ENCODE results near the gene MRPL30.

MRPL30 gene

GRCh38 chr2:99159594-99159993 lies 21.4 kb upstream of the MRPL30 start:
- Histone ChIP-seq H2AFZ (ENCODE audit: low read depth) (no peak overlapping the region), H3K79me2 (ENCODE audit: insufficient read depth, low read depth) (no peaks in the 10 kb centered on the region), H4K20me1 (ENCODE audit: insufficient read depth) (no peaks in the 10 kb centered on the region), H3K4me1 (ENCODE audit: low read depth, poor library complexity, severe bottlenecking) (peaks cover 9% of the 10 kb centered on the region), H3K36me3 (ENCODE audit: insufficient read depth) (no peaks in the 10 kb centered on the region), H3K27me3 (ENCODE audit: insufficient read depth, low read depth) (no peaks in the 10 kb centered on the region), H3K9ac (no peak overlapping the region), H3K4me3 (IDR thresholded peaks at IDR 0.05; ENCODE audit: insufficient read depth, low read depth, low read length) (no peak overlapping the region), H3K4me2 (no peak overlapping the region), H3K27ac (no peak overlapping the region)
- TF ChIP-seq CTCF (conservative IDR thresholded peaks at IDR 0.05; ENCODE audit: low read depth, low read length) = no peak

GRCh38 chr2:99166218-99166617 lies 14.8 kb upstream of the MRPL30 start:
- Histone ChIP-seq H3K4me2 (no peak overlapping the region), H3K79me2 (ENCODE audit: insufficient read depth, low read depth) (no peaks in the 10 kb centered on the region), H3K4me1 (ENCODE audit: low read depth, poor library complexity, severe bottlenecking) (peaks cover 16% of the 10 kb centered on the region), H4K20me1 (ENCODE audit: insufficient read depth) (no peaks in the 10 kb centered on the region; the same call in 1 of the 2 replicates), H3K4me3 (IDR thresholded peaks at IDR 0.05; ENCODE audit: insufficient read depth, low read depth, low read length) (no peak overlapping the region), H3K27me3 (ENCODE audit: insufficient read depth, low read depth) (no peaks in the 10 kb centered on the region), H2AFZ (ENCODE audit: low read depth) (no peak overlapping the region), H3K36me3 (ENCODE audit: insufficient read depth) (peaks cover 3% of the 10 kb centered on the region; the same call in 1 of the 2 replicates), H3K27ac (no peak overlapping the region), H3K9ac (no peak overlapping the region)
- TF ChIP-seq CTCF (conservative IDR thresholded peaks at IDR 0.05; ENCODE audit: low read depth, low read length) = no peak

DNA sequence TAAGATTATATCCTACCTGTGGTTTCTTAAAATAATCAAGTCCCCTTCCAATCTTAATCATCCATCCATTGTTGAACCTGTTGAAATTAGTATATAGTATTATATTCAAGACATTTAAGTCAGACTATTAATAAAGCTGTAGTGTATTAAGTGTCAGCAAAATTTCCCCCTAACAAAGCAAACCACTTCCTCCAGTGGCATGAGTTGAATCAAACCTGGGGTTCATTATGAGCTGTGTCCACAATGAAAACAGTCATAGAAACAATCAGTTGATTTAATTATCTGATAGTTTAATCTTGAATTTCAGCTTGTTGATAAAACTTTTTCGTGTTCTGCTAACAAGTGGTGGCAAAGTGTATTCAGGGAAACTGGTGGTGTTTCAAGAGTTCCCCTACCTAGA lies 11.4 kb upstream of the MRPL30 start:
- Histone ChIP-seq H3K36me3 (ENCODE audit: insufficient read depth) (peaks cover 3% of the 10 kb centered on the region; the same call in 1 of the 2 replicates), H3K79me2 (ENCODE audit: insufficient read depth, low read depth) (no peaks in the 10 kb centered on the region), H3K27me3 (ENCODE audit: insufficient read depth, low read depth) (no peaks in the 10 kb centered on the region), H3K4me3 (IDR thresholded peaks at IDR 0.05; ENCODE audit: insufficient read depth, low read depth, low read length) (no peak overlapping the region), H3K9ac (no peak overlapping the region), H4K20me1 (ENCODE audit: insufficient read depth) (no peaks in the 10 kb centered on the region; the same call in 1 of the 2 replicates), H2AFZ (ENCODE audit: low read depth) (no peak overlapping the region), H3K4me1 (ENCODE audit: low read depth, poor library complexity, severe bottlenecking) (peaks cover 16% of the 10 kb centered on the region), H3K4me2 (peak overlapping the region; percentile 48; the same call in 1 of the 2 replicates), H3K27ac (no peak overlapping the region)
- no peak for TF ChIP-seq CTCF (conservative IDR thresholded peaks at IDR 0.05; ENCODE audit: low read depth, low read length)

- Histone ChIP-seq H3K27me3 (ENCODE audit: insufficient read depth, low read depth) (no peaks in the 10 kb centered on the region), H4K20me1 (ENCODE audit: insufficient read depth) (no peaks in the 10 kb centered on the region; the same call in 1 of the 2 replicates), H2AFZ (ENCODE audit: low read depth) (no peak overlapping the region), H3K9ac (no peak overlapping the region), H3K36me3 (ENCODE audit: insufficient read depth) (peaks cover 3% of the 10 kb centered on the region; the same call in 1 of the 2 replicates), H3K79me2 (ENCODE audit: insufficient read depth, low read depth) (no peaks in the 10 kb centered on the region; the same call in 1 of the 2 replicates), H3K4me1 (ENCODE audit: low read depth, poor library complexity, severe bottlenecking) (peaks cover 16% of the 10 kb centered on the region), H3K4me3 (IDR thresholded peaks at IDR 0.05; ENCODE audit: insufficient read depth, low read depth, low read length) (no peak overlapping the region), H3K4me2 (no peak overlapping the region), H3K27ac (no peak overlapping the region)
- no peak for TF ChIP-seq CTCF (conservative IDR thresholded peaks at IDR 0.05; ENCODE audit: low read depth, low read length)
Measured at GRCh38 chr2:99171377-99172140, 9.4 kb upstream of the MRPL30 start.

Measured in KMS-11 (cell line).